ENCODE results near the gene PLD3.
"Not testable (repeated sequence)": the region's sequence is repeated elsewhere in the genome, so short reads cannot be mapped to it uniquely, and the experiment has no call there.

The PLD3 gene

DNA sequence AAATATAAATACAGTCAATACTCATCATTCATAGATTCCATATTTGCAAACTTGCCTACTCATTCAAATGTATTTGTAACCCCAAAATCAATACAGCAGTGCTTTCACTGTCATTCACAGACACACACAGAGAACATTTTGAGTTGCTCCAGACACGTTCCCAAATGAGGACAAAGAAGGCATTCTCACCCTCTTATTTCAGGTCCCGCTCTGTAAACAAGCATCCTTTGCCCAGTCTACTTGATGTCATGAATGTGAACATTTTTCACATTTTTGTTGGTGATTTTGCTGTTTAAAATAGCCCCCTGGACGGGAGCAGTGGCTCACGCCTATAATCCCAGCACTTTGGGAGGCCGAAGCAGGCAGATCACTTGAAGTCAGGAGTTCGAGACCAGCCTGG lies 15.8 kb upstream of the PLD3 start:
- no peak for DNase-seq (ENCODE audit: low read depth)
- H3K4me3 ChIP-seq (ENCODE audit: low read depth, low read length): no peak overlapping the region
- TF ChIP-seq, protein P1, sequence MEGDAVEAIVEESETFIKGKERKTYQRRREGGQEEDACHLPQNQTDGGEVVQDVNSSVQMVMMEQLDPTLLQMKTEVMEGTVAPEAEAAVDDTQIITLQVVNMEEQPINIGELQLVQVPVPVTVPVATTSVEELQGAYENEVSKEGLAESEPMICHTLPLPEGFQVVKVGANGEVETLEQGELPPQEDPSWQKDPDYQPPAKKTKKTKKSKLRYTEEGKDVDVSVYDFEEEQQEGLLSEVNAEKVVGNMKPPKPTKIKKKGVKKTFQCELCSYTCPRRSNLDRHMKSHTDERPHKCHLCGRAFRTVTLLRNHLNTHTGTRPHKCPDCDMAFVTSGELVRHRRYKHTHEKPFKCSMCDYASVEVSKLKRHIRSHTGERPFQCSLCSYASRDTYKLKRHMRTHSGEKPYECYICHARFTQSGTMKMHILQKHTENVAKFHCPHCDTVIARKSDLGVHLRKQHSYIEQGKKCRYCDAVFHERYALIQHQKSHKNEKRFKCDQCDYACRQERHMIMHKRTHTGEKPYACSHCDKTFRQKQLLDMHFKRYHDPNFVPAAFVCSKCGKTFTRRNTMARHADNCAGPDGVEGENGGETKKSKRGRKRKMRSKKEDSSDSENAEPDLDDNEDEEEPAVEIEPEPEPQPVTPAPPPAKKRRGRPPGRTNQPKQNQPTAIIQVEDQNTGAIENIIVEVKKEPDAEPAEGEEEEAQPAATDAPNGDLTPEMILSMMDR (conservative IDR thresholded peaks at IDR 0.05; ENCODE audit: low read depth, low read length): no peak

DNA sequence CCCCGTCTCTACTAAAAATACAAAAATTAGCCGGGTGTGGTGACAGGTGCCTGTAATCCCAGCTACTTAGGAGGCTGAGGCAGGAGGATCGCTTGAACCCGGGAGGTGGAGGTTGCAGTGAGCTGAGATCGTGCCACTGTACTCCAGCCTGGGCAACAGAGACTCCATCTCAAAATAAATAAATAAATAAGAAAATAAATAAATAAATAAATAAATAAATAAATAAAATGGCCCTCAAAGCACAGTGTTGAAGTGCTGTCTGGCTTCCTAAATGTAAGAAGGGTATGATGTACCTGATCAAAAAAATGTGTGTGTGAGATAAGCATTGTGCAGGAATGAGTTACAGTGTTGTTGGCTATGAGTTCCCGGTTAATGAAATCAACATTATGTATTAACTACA lies 15.4 kb upstream of the PLD3 start:
- H3K4me3 ChIP-seq (ENCODE audit: low read depth, low read length); DNase-seq (ENCODE audit: low read depth): not testable (repeated sequence)

DNA sequence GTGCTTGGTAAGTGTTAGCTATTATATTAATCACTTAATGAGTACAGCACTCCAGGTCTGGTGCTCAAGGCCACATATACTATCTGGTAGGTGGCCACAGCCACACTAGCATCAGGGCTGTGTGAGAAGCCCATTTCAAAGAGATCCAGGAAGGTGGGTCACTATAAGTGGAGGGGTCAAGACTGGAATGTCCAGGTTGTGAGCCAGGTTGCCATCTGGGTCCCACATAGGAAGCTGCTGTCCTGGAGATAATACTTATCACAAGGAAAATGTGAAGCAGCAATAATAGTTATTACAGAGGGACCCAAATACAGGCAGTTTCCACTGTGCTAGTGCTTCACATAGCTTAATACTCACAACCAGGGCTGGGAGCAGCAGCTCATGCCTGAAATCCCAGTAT lies 13.4 kb upstream of the PLD3 start:
- TF ChIP-seq, protein P1 (conservative IDR thresholded peaks at IDR 0.05; ENCODE audit: low read depth, low read length): no peak
- DNase-seq (ENCODE audit: low read depth): no peak
- no peak overlapping the region for H3K4me3 ChIP-seq (ENCODE audit: low read depth, low read length)

DNA sequence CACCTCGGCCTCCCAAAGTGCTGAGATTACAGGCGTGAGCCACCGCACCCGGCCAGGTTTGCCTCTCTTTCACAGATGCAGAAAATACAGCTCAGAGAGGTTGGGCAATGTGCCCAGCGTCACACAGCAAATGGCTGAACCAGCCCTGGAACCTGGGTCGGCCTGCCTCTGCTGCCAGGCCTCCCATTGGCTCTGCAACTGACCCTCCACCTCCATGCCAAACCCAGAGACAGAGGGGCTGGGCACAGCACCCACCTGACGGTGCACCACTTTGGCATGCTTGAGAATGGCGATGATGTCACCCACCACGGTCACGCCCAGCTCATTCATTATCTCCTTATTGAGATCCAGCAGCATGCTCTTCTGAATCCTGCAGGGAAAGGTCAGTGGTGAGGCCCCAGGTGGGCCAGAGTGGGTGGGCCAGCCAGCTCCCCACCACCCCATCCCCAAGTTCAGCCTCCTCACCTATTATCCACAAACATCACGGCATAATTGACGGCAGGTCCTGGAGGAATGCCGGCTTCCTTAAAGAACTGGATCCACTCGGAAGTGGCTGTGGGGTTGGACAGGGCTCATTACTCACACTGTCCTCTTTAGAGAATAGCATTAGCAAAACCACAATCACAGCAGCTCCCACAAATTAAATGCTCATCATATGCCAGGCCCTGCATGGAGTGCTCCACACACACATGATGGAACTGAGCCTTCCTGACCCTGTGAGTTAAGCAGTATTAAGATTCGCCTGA lies 12.5 kb upstream of the PLD3 start:
- TF ChIP-seq, protein P1 (conservative IDR thresholded peaks at IDR 0.05; ENCODE audit: low read depth, low read length): no peak
- DNase-seq (ENCODE audit: low read depth): no peak
- H3K4me3 ChIP-seq (ENCODE audit: low read depth, low read length): no peak overlapping the region

DNA sequence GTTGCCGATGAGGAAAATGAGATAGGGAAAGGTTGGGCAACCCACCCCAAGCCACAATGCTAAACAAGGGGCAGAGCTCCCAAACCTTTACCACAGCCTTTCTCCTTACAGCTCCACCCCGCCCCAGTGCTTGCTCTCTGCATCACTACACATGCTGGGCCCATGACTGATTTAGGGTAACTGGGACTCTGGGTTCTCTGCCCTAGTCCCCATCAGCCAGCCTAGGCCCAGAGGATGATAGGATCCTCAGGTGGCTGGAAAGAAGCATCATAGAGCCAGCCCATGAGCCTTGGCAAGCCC lies 11.9 kb upstream of the PLD3 start:
- TF ChIP-seq, protein P1 (conservative IDR thresholded peaks at IDR 0.05; ENCODE audit: low read depth, low read length): no peak
- H3K4me3 ChIP-seq (ENCODE audit: low read depth, low read length): no peak overlapping the region
- DNase-seq (ENCODE audit: low read depth): no peak

DNA sequence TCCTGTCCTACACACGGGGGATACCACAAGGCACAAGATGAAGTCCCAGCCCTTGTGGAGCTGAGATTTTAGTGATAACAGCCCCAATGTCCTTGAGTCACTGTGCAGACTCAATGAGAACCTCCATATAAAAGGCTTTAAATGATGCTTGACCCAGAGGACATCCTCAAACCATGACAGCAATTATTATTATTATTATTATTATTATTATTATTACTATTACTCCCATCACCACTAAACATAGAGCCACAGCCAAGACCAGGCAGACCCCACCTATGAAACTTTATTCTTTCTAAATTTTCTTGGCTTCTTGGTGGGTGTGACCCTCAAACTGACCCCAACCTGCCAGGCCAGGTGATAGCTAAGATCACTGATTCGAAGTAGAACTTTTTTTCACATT lies 11.4 kb upstream of the PLD3 start:
- DNase-seq (ENCODE audit: low read depth): no peak
- no peak overlapping the region for H3K4me3 ChIP-seq (ENCODE audit: low read depth, low read length)
- TF ChIP-seq, protein P1 (conservative IDR thresholded peaks at IDR 0.05; ENCODE audit: low read depth, low read length): no peak

DNA sequence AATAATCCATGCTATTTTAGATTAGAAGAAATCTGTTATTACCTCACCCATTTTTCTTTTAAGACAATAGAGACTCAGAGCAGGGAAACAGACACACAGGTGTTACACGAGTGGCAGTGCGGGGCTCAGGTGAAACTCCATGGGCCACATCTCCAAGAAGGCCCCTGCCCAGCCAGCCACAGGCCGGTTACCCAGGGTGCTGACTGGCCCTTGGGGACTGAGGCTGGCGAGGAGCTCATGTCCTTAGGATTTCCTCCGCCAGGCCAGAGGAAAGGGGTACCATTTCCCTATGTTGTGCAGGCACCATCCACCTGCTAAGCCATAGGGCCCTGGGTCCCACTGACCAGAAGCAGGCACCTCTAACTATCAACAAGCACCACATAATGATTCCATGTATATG lies 10.9 kb upstream of the PLD3 start:
- no peak overlapping the region for H3K4me3 ChIP-seq (ENCODE audit: low read depth, low read length)
- TF ChIP-seq, protein P1 (conservative IDR thresholded peaks at IDR 0.05; ENCODE audit: low read depth, low read length): no peak
- no peak for DNase-seq (ENCODE audit: low read depth)
